Muscle of arm (tissue), 12 donors: ENCODE data around the gene EPS8L2. TPM values are rescaled to one million over a fixed set of nuclear protein-coding genes. Genes with fewer than 3 reads are reported as not detected.
"Not testable (repeated sequence)": the region's sequence is repeated elsewhere in the genome, so short reads cannot be mapped to it uniquely, and the experiment has no call there.

Source experiments
- DNase-seq: peaks from one replicate; pipeline ENCODE4 v3.0.0-alpha.2; 2013
- polyA plus RNA-seq, 12 donors: library from polyadenylated mRNA; unstranded; fragments of 120-200 nt; gene quantifications; one replicate each; pipeline ENCODE4 v1.2.1, GENCODE V29; 2013; ENCODE audit not compliant: insufficient read length in 12 of 12

Gene EPS8L2
- polyA plus RNA-seq, 12 donors = 1.2 to 54.4 (median 2.7) TPM; not detected in 1

DNA sequence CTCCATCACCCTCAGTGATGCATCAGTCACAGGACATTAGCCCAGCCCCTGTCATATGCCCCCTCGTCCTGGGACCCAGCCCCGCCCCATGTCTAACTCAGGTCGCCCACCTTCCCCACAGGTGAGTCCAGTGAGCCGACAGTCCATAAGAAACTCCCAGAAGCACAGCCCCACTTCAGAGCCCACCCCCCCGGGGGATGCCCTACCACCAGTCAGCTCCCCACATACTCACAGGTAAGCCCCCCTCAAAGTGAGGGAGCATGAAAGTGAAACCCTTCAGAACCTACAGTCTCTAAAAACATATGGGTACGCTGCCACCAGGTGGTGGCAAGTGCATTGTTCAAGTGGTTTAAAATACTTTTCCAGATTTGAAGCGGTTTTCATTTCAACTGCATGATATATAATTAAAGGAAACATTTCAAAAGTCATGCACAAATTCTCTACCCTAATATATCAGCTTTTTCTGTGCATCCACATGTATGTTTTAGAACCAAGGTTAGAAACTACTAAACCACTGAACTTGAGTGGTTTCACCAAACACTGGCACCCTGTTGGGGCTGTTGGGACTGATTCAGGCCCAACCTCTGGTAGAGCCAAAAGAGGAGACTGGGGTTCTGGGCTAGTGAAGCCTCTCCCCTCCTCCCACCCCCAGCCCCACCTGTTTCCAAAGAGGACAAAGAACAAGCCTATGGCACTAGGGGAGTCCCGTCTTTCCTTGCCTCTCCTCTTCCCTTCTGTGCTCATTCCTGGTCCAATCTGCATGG is 17.3 kb downstream of the EPS8L2 start:
- peak; percentile 59 for DNase-seq

DNA sequence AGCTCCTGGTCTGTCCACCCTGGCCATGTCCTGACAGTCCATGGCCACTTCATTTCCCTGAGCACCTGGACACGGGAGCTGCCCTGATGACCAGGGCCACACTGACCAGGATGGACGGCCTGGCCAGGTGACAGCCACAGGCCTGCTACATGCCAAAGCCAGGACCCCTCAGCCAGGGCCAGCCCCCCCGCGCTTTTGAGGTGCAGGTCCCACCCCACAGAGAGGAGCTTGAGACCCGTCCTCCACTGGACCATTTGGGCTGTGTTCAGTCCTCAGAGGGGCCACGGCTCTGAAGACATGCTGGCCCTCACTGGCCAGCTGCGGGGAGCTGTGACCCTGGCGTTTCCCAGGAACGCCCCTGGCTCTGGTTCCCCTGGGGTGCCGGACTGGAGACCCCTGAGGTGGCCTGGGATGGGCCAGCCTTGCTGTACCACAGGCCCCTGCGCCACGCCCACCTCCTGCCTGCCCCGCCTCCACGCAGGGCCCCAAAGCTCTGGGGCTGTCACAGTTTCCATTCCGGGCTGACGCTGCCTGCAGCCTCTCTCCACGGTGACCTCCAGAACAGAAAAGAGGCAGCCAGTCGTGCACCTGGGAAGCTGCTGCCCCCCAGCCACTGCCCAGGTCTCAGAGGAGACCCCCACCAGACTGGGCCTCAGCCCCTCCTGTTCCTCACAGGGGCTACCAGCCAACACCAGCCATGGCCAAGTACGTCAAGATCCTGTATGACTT is 18.2 kb downstream of the EPS8L2 start:
- no peak for DNase-seq

DNA sequence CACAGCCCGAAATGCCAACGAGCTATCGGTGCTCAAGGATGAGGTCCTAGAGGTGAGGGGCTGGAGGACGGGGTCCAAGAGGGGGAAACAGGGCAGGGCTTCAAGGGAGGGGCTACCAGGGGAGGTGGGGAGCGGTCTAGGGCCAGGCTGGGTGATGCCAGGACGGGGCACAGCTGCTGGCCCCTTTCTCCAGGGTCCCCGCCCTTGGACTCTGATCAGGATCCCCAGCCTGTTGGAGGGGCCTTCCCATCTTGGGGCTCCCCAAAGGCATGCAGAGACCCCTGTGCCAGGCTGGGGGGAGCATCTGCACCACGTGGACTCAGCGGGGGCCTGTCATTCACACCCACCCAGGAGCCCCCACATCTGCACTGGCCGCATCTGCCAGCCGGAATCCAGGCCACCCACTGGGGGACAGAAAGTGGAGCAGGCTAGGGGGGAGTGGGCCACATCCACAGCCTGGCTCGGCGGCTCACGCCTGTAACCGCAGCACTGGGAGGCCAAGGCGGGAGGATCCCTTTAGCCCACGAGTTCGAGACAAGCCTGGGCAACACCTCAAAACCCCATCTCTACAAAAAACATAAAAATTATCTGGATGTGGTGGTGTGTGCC is 18.9 kb downstream of the EPS8L2 start:
- no peak for DNase-seq

DNA sequence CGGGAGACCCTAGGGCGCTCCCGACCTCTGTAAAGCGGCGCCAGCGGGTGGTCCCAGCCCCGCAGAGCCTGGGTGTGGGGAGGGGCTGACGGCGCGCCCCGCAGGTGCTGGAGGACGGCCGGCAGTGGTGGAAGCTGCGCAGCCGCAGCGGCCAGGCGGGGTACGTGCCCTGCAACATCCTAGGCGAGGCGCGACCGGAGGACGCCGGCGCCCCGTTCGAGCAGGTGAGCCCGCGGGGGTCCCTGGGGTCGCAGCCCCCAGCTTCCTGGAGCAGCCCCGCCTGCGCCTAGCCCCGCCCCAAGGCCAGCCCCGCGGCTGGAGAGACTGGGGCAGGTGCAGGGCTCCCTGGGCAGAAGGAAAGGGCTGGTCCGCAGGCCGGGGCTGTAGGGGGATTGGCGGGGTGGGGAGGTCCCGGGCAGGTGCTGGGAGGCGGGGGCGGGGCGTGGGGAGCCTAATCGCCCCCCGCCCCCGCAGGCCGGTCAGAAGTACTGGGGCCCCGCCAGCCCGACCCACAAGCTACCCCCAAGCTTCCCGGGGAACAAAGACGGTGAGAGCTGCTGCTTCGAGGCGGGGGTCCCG is 19.7 kb downstream of the EPS8L2 start:
- no peak for DNase-seq

DNA sequence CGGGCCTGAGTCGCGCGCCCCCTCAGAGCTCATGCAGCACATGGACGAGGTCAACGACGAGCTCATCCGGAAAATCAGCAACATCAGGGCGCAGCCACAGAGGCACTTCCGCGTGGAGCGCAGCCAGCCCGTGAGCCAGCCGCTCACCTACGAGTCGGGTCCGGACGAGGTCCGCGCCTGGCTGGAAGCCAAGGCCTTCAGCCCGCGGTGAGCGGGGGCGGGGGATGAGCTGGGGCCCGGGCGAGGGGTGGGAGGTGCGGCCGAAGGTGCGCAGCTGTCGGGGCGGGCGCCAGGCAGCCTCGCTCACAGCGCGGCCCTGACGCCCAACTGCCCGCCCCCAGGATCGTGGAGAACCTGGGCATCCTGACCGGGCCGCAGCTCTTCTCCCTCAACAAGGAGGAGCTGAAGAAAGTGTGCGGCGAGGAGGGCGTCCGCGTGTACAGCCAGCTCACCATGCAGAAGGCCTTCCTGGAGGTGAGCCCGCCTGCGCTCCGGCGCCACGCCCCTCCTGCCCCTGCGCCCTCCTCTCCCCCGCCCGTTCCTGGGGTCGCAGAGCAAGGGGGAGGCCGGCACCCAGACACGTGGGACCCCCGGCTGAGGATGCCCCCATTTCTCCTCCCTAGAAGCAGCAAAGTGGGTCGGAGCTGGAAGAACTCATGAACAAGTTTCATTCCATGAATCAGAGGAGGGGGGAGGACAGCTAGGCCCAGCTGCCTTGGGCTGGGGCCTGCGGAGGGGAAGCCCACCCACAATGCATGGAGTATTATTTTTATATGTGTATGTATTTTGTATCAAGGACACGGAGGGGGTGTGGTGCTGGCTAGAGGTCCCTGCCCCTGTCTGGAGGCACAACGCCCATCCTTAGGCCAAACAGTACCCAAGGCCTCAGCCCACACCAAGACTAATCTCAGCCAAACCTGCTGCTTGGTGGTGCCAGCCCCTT is 20.5 kb downstream of the EPS8L2 start:
- DNase-seq = no peak

DNA sequence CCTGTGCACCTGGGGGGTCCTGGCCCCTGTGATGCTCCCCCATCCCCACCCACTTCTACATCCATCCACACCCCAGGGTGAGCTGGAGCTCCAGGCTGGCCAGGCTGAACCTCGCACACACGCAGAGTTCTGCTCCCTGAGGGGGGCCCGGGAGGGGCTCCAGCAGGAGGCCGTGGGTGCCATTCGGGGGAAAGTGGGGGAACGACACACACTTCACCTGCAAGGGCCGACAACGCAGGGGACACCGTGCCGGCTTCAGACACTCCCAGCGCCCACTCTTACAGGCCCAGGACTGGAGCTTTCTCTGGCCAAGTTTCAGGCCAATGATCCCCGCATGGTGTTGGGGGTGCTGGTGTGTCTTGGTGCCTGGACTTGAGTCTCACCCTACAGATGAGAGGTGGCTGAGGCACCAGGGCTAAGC is 21.3 kb downstream of the EPS8L2 start:
- DNase-seq = no peak

DNA sequence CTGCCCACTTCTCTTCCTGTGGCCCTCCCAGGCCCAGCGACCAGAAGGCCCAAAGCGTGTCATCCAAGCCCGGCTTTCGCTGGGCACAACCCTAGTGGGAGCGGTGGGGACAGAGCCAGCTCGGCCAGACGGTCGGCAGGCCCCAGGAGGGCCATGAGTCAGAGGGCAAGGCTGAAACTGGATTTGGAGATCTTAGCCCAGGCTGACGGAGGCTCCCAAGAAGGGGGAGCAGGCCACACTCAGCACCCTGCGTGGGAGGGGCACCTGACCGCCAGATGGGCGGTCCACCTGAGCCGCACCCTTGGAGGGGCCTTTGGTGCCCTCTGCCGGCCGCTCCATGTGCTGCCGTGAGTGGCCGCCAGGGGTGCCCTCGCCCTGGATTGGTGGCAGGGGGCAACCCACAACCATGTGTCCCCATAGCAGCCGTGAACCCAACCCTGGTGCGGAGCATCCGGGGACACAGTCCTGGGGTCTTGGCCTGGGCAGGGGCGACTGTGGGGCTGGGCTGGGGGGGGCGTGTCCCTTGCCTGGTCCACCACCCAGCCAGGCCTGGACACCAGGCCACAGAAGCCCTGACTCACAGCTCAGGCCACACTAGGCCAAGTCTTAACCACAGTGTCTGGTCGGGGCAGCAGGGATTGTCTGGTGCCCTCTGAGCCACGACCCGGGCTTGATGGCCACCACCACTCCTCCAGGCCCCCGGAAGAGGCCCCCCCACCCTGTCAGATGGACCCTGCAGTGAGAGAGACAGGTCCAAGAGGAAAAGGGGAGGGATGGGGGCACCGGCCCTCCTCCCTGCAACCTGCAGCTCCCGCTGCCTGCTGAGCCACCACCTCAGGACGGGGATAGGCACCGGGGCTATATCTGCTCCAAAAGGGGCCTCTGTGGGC is 22.1 kb downstream of the EPS8L2 start:
- DNase-seq = no peak

DNA sequence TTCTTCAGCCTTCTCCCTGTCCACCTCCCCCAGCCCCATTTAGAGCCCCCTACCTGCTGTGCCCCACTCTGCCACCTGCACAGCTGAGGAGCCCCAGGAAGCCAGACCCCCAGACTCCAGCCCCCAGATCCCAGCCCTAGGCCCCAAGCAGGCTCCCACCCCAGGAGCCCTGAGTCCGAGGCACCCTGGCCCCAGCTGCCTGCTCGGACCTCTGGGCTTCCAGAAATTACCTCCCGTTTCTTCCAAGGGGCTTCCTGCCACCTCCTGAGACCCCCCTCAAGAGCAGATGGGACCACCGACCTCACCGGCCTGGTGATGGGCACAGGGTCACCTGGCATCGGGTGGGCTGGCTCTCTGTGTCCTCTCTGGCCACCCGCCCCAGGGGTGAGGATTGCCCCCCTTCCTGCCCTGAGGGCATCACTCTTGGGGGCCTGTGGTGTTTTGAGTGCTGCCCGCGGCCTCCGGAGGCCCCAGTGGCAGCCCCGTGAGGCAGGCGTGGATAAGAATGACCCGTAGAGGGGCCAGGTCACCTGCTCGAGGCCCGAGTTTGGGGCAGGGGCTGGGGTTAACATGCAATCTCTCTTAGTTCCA is 23.0 kb downstream of the EPS8L2 start:
- DNase-seq = no peak

DNA sequence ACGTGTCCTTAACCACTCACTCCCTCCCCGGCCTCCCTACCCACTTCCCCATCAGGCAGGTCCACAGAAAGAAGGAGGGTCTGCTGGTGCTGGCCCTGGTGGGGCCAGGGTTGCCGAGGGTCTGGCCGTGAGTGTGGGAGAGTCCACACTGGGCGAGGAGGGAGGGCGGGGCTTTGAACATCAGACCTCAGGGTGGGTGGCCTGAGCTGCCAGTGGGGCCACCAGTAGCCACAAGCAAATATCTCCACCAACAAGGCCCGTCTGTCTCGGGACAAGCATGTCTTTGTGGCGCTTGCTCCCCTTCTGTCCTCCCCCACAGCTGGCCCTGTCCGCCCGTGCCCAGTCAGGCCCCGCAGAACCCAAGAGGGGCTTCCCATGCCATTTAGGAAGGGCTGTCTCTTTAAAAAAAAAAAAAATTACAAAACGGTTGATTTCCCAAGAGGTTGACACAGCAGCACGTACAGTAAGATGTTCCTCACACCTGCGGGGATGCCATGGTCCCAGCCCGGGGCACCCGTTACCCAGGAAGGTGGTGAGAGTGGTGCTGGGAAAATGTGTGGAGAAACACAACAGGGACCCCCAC is 23.6 kb downstream of the EPS8L2 start:
- DNase-seq = no peak

DNA sequence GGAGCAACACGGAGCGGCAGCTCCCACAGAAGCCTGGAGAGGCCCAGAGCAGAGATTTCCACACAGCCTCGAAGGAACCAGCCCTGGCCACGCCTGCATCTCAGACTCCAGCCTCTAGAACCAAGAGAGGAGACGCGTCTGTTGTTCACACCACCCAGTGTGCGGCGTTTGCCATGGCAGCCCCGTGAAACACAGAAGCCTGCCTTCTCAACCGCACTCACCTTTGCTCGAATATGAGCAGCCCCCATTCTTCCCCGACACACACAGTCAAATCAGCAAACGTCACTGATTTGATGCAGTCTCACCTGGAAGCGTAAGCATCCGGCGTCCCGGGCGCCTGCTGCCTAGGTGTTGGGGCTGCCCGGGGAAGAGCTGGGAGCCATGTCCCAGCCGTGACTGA is 27.0 kb downstream of the EPS8L2 start:
- DNase-seq = no peak

DNA sequence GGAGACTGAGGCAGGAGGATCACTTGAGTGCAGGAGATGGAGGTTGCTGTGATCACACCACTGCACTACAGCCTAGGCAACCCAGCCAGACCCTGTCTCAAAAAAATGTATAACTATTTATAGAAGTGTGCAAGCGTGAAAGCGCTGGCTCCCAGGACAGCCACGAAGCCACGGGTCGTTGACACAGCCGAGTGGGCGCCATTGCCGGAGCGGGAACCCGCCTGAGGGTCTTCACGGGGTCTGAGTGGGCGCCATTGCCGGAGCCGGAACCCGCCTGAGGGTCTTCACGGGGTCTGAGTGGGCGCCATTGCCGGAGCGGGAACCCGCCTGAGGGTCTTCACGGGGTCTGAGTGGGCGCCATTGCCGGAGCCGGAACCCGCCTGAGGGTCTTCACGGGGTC is 28.5 kb downstream of the EPS8L2 start:
- not testable (repeated sequence) for DNase-seq

DNA sequence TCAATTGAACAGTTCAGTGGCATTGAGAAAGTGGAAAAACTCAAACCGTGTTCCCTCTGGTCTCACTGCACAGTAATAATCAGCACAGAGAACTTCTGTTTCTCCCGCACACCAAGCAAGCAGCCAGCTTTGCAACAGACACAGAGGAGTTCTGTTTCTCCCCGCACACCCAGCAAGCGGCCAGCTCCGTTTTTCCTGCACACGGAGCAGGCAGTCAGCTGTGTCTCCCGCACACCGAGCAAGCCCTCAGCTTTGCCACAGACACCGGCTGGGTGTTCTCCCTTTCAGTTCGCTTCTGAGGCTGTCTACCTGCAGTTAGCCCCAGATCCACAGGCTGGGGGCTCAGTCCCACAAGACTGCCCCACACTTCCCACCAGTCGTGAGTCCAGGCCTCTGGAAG is 31.3 kb downstream of the EPS8L2 start:
- no peak for DNase-seq

DNA sequence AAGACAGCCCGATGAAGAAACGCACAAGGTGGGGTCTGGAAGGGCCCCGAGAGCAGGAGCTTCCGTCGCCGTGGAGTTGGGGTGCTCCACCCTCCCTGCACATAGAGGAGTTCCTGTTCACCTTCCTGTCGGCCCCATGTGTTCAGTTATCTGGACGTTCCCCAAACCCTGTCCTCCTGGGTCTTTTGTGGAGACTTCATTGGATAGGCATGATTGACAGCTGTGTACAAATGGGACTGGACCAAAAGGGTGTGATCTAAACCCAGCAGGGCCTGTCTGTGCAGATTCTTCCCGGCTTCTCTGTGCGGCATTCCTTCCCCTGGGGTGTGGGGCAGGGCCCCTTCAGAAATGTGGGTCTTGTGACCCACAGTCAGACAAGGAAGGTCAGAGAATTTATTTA is 31.9 kb downstream of the EPS8L2 start:
- DNase-seq = not testable (repeated sequence)

DNA sequence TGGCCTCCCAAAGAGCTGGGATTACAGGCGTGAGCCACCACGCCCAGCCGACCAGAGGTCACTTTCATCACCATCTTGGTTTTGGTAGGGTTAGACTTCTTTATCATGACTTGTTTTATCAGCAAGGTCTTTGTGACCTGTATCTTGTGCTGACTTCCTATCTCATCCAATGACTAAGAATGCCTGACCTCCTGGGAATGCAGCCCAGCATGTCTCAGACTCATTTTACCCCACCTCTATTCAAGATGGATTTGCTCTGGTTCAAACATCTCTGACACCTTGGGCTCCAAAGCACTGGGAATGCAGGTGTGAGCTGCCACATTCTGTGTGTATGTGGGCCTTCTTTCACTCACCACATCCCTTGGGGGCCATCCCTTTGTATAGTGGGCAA is 36.1 kb downstream of the EPS8L2 start:
- no peak for DNase-seq

DNA sequence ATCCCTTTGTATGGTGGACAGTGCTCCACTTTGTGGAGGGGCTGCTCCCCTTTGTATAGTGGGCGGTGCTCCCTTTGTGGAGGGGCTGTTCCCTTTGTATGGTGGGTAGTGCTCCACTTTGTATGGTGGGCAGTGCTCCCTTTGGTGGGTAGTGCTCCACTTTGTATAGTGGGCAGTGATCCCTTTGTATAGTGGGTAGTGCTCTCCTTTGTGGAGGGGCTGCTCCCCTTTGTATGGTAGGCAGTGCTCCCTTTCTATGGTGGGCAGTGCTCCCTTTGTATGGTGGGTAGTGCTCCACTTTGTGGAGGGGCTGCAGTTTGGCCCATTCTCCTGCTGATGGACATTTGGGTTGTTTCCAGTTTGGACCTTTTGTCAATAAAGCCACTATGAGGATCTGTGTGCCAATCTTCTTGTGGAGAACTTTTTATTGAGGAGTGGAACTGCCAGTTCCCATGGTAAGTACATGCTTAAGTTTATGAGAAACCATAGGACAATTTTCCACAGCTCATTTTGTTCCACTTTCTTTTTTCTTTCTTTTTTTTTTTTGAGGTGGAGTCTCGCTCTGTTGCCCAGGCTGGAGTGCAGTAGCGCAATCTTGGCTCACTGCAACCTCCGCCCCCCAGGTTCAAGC is 36.7 kb downstream of the EPS8L2 start:
- no peak for DNase-seq

DNA sequence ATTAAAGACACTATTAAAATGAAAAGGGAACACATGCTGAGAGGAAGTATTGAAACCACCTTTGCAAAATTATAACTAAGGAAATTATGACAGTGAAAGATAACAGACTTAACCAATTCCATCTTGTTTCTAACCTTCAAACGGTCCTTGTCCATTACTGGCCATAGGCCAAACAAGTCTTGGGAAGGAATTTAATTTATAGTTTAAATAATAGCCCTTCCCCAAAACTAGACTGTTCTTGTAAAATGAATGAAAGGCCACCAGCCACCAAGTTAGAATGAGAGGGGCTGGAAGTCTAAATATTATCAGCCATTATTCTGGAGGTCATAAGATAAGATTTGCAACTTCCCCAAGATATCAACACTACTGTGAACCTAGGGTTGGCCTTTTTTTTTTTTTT is 39.4 kb downstream of the EPS8L2 start:
- DNase-seq = no peak

DNA sequence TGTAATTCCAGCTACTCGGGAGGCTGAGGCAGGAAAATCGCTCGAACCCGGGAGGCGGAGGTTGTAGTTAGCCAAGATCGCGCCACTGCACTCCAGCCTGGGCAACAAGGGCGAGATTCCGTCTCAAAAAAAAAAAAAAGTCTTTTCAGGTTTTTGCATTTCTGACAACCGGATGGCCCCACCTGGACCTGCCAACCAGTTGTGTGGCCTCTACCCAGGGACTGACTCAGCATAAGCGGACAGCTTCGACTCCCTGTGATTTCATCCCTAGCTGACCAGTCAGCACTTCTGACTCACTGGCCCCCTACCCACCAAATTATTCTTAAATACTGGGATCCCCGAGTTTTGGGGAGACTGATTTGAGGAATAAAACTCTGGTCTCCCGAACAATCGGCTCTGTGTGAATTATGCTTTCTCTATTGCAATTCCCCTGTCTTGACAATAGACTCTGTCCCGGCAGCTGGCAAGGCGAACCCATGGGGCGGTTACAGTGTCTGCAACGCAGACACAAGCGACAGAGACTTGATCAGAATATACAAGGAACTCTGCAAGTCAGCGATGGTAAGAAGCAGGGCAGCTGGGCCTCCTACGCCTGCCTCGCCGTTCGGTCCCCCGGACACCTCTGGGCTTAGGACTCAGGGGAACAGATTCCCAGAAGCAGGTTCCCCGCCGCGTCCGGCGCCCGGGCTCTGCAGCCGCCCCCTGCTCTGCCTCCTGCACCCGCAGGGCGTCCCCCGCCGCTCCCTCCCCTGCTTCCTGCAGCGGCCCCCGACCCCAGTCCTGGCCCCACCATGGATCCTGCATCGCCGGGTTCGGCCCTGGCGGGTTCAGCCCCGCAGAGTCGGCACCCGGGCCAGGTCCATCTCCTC is 40.5 kb downstream of the EPS8L2 start:
- DNase-seq = no peak
